Kidney capillary endothelial cell (primary cell): ENCODE data around the gene KCNE2.
"Not testable (repeated sequence)": the region's sequence is repeated elsewhere in the genome, so short reads cannot be mapped to it uniquely, and the experiment has no call there.

Source experiments
- DNase-seq: peaks from one replicate; pipeline ENCODE4 v3.0.0-alpha.2; 2018; ENCODE audit warnings: low spot score

The KCNE2 gene

GRCh38 chr21:34407294-34407693, 43.5 kb downstream of the KCNE2 start:
- DNase-seq, result not testable (repeated sequence)

- not testable (repeated sequence) for DNase-seq
Observed at GRCh38 chr21:34417448-34418077, 53.8 kb downstream of the KCNE2 start.
